Gastrocnemius medialis (tissue), 4 donors: ENCODE data around the gene TCAF1.

Source experiments
- POLR2A ChIP-seq, 2 donors: fragments of 450-650 bp; IDR thresholded peaks; one replicate each; pipeline ENCODE4 v1.6.1; 2017; ENCODE audit warnings: antibody characterized with exemption in 2 of 2, mild to moderate bottlenecking in 2 of 2, moderate library complexity in 2 of 2
- TF ChIP-seq, protein P1 (sequence below), 5 experiments: fragments of 450-650 bp in 3 of 5; fragments of 200-600 bp in 2 of 5; sonication (generic) in 2 of 5; IDR thresholded peaks in 4 of 5; conservative IDR thresholded peaks in 1 of 5; 1 replicate in 4 of 5; 2 replicates in 1 of 5; pipeline ENCODE4 v1.5.1; 2016 to 2019; ENCODE audit warnings: antibody characterized with exemption in 5 of 5, mild to moderate bottlenecking in 3 of 5, moderate library complexity in 3 of 5

DNA sequence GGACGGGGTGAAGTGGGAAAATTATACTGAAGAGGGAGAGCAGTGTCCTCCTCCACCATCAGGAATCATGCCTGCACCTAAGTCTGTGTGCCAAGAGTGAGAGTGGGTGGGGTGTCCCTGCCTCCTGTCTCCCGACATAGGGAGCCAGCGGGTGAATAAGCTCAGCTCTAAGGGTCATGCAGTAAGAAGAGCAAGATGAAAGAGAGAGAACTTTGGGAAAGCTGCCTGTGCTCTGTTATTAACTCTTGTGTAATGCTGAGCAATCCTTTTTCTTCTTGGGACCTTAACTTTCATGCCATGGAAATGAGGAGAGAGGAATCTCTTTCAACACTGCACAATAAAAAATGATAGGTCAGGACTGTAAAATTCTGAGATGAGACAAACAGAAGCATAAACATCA is 7.9 kb upstream of the TCAF1 start:
- TF ChIP-seq, protein P1, sequence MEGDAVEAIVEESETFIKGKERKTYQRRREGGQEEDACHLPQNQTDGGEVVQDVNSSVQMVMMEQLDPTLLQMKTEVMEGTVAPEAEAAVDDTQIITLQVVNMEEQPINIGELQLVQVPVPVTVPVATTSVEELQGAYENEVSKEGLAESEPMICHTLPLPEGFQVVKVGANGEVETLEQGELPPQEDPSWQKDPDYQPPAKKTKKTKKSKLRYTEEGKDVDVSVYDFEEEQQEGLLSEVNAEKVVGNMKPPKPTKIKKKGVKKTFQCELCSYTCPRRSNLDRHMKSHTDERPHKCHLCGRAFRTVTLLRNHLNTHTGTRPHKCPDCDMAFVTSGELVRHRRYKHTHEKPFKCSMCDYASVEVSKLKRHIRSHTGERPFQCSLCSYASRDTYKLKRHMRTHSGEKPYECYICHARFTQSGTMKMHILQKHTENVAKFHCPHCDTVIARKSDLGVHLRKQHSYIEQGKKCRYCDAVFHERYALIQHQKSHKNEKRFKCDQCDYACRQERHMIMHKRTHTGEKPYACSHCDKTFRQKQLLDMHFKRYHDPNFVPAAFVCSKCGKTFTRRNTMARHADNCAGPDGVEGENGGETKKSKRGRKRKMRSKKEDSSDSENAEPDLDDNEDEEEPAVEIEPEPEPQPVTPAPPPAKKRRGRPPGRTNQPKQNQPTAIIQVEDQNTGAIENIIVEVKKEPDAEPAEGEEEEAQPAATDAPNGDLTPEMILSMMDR (IDR thresholded peaks at IDR 0.05 in 4 of 5, conservative IDR thresholded peaks at IDR 0.05 in 1 of 5): no peak
- no peak for TF ChIP-seq POLR2A (IDR thresholded peaks at IDR 0.05)
